ENCODE measurements around the gene KPNA3.

- TF ChIP-seq, protein P1, sequence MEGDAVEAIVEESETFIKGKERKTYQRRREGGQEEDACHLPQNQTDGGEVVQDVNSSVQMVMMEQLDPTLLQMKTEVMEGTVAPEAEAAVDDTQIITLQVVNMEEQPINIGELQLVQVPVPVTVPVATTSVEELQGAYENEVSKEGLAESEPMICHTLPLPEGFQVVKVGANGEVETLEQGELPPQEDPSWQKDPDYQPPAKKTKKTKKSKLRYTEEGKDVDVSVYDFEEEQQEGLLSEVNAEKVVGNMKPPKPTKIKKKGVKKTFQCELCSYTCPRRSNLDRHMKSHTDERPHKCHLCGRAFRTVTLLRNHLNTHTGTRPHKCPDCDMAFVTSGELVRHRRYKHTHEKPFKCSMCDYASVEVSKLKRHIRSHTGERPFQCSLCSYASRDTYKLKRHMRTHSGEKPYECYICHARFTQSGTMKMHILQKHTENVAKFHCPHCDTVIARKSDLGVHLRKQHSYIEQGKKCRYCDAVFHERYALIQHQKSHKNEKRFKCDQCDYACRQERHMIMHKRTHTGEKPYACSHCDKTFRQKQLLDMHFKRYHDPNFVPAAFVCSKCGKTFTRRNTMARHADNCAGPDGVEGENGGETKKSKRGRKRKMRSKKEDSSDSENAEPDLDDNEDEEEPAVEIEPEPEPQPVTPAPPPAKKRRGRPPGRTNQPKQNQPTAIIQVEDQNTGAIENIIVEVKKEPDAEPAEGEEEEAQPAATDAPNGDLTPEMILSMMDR (IDR thresholded peaks at IDR 0.05) = no peak
- no peak for TF ChIP-seq POLR2A (IDR thresholded peaks at IDR 0.05; ENCODE audit: low read depth)
Measured at GRCh38 chr13:49776871-49777270, 15.6 kb downstream of the KPNA3 start.

Data from esophagus muscularis mucosa (tissue), 3 donors.